Common myeloid progenitor, CD34-positive (primary cell): ENCODE data around the gene KMT2E.

Experiments used
- CTCF ChIA-PET: fragments of 350-600 bp; sonication (Branson Sonifier 250); formaldehyde crosslinking; loops from one replicate; lab custom pipeline; 2021; ENCODE audit warnings: antibody characterized with exemption; lab: Charles Lee
- POLR2A ChIA-PET: fragments of 350-600 bp; sonication (Branson Sonifier 250); formaldehyde crosslinking; loops from one replicate; lab custom pipeline; 2021; ENCODE audit warnings: antibody characterized with exemption; lab: Charles Lee
- DNase-seq, 3 donors: peaks; one replicate each; pipeline versions ENCODE4 v3.0.0 to v3.0.0-alpha.2; 2013
- H3K27ac ChIP-seq, 2 experiments: 1 replicate in 1 of 2; 2 replicates in 1 of 2; pipeline ENCODE4 v1.7.0; 2013; ENCODE audit warnings: inconsistent platforms in 2 of 2, low read length in 2 of 2, mild to moderate bottlenecking in 2 of 2, low read depth in 1 of 2, moderate library complexity in 1 of 2; ENCODE audit not compliant: severe bottlenecking in 2 of 2, insufficient read depth in 1 of 2, poor library complexity in 1 of 2
- H3K27me3 ChIP-seq, 5 experiments: replicated peaks in 2 of 5; 1 replicate in 3 of 5; 2 replicates in 2 of 5; pipeline versions ENCODE4 v1.6.1 to v1.7.0; 2013; ENCODE audit warnings: low read length in 4 of 5, mild to moderate bottlenecking in 2 of 5, moderate library complexity in 2 of 5, inconsistent platforms in 1 of 5; ENCODE audit not compliant: insufficient read depth in 5 of 5, control insufficient read depth in 4 of 5
- H3K36me3 ChIP-seq, 4 experiments: 1 replicate in 2 of 4; 2 replicates in 2 of 4; pipeline versions ENCODE4 v1.6.1 to v1.7.0; 2013; ENCODE audit warnings: low read length in 3 of 4, control low read depth in 1 of 4, mild to moderate bottlenecking in 1 of 4; ENCODE audit not compliant: control insufficient read depth in 4 of 4, insufficient read depth in 4 of 4
- H3K4me1 ChIP-seq, 4 experiments: 1 replicate in 3 of 4; 2 replicates in 1 of 4; pipeline versions ENCODE4 v1.6.1 to v1.7.1; 2013; ENCODE audit warnings: low read length in 3 of 4, mild to moderate bottlenecking in 3 of 4, control low read depth in 1 of 4, inconsistent platforms in 1 of 4, moderate library complexity in 1 of 4; ENCODE audit not compliant: control insufficient read depth in 4 of 4, insufficient read depth in 4 of 4; ENCODE audit errors: control extremely low read depth in 1 of 4
- H3K4me3 ChIP-seq, 7 experiments: 1 replicate in 4 of 7; 2 replicates in 3 of 7; pipeline versions ENCODE4 v1.5.1 to v1.7.0; 2013; ENCODE audit warnings: mild to moderate bottlenecking in 7 of 7, low read length in 6 of 7, moderate library complexity in 6 of 7, inconsistent platforms in 2 of 7, low read depth in 2 of 7, control low read depth in 1 of 7; ENCODE audit not compliant: insufficient read depth in 4 of 7, control insufficient read depth in 1 of 7; ENCODE audit errors: extremely low read depth in 1 of 7
- H3K9me3 ChIP-seq, 5 experiments: 1 replicate in 4 of 5; 2 replicates in 1 of 5; pipeline versions ENCODE4 v1.6.1 to v1.7.1; 2013; ENCODE audit warnings: low read length in 4 of 5, mild to moderate bottlenecking in 2 of 5, inconsistent platforms in 1 of 5, low read depth in 1 of 5, moderate library complexity in 1 of 5; ENCODE audit not compliant: control insufficient read depth in 4 of 5, insufficient read depth in 2 of 5; ENCODE audit errors: control extremely low read depth in 1 of 5
- WGBS: methylation state at CpG from one replicate; pipeline ENCODE4 v1.1.5; 2013; ENCODE audit not compliant: insufficient coverage; 5-methylcytosine and 5-hydroxymethylcytosine counted together

The KMT2E gene

GRCh38 chr7:105133358-105133757, 119.4 kb downstream of the KMT2E start:
- ChIA-PET CTCF (no interaction called here), POLR2A (no interaction called here)
- Histone ChIP-seq H3K27me3 (no peaks in the 10 kb centered on the region), H3K9me3 (no peaks in the 10 kb centered on the region), H3K36me3 (peaks cover 7 to 64% (median 22%) of the 10 kb centered on the region in 4 experiments), H3K4me3 (no peak overlapping the region), H3K27ac (no peak overlapping the region), H3K4me1 (peaks cover 0 to 5% (median 0%) of the 10 kb centered on the region in 4 experiments)
- 100% methylated on average over 4 of the region's 7 CpGs for WGBS
- no peak for DNase-seq

GRCh38 chr7:105133986-105134655, 120.1 kb downstream of the KMT2E start:
- POLR2A ChIA-PET = no interaction called here
- peaks cover 7 to 68% (median 24%) of the 10 kb centered on the region in 4 experiments for H3K36me3 ChIP-seq
- CTCF ChIA-PET = no interaction called here
- H3K9me3 ChIP-seq = no peaks in the 10 kb centered on the region
- no peaks in the 10 kb centered on the region for H3K27me3 ChIP-seq
- DNase-seq = no peak
- H3K4me1 ChIP-seq = peaks cover 0 to 5% (median 0%) of the 10 kb centered on the region in 4 experiments
- WGBS = 97% methylated on average over 9 of the region's 9 CpGs
- H3K4me3 ChIP-seq = no peak overlapping the region
- H3K27ac ChIP-seq = no peak overlapping the region

GRCh38 chr7:105136221-105136620, 122.2 kb downstream of the KMT2E start:
- no peak for DNase-seq
- POLR2A ChIA-PET = no interaction called here
- no peak overlapping the region for H3K4me3 ChIP-seq
- peaks cover 4 to 60% (median 28%) of the 10 kb centered on the region in 4 experiments for H3K36me3 ChIP-seq
- peaks cover 0 to 2% (median 0%) of the 10 kb centered on the region in 4 experiments for H3K4me1 ChIP-seq
- H3K27ac ChIP-seq = no peak overlapping the region
- no peaks in the 10 kb centered on the region for H3K9me3 ChIP-seq
- no peaks in the 10 kb centered on the region for H3K27me3 ChIP-seq
- WGBS = 96% methylated on average over 3 of the region's 3 CpGs
- CTCF ChIA-PET = interaction anchor here (1.7 to 1.8 kb wide), 2 partner anchors 9 to 10 kb away, joined by 9 to 10 read pairs; no protein-coding TSS in a partner anchor

GRCh38 chr7:105137898-105138297, 123.9 kb downstream of the KMT2E start:
- no peak overlapping the region for H3K27ac ChIP-seq
- H3K9me3 ChIP-seq = no peaks in the 10 kb centered on the region
- H3K27me3 ChIP-seq = no peaks in the 10 kb centered on the region
- H3K4me1 ChIP-seq = no peaks in the 10 kb centered on the region
- H3K4me3 ChIP-seq = no peak overlapping the region
- ChIA-PET POLR2A (no interaction called here), CTCF (no interaction called here)
- peaks cover 7 to 58% (median 28%) of the 10 kb centered on the region in 4 experiments for H3K36me3 ChIP-seq
- no peak for DNase-seq
- no CpG with 5 or more reads among the region's 4 CpGs for WGBS

GRCh38 chr7:105139381-105139780, 125.4 kb downstream of the KMT2E start:
- ChIA-PET POLR2A (no interaction called here), CTCF (no interaction called here)
- no peaks in the 10 kb centered on the region for H3K9me3 ChIP-seq
- H3K4me1 ChIP-seq = no peaks in the 10 kb centered on the region
- no peak overlapping the region for H3K27ac ChIP-seq
- no peak overlapping the region for H3K4me3 ChIP-seq
- DNase-seq = no peak
- H3K36me3 ChIP-seq = peaks cover 6 to 58% (median 29%) of the 10 kb centered on the region in 4 experiments
- no peaks in the 10 kb centered on the region for H3K27me3 ChIP-seq

GRCh38 chr7:105141068-105141467, 127.1 kb downstream of the KMT2E start:
- 90% methylated on average over 4 of the region's 6 CpGs for WGBS
- DNase-seq = peak; percentile 25 to 42 (median 34)
- ChIA-PET CTCF (interaction anchor here (0.9 to 1.0 kb wide), 3 partner anchors 13 to 28 kb away, joined by 3 to 6 read pairs (median 3); no protein-coding TSS in a partner anchor), POLR2A (interaction anchor here (0.7 kb wide), 1 partner anchor 38 kb away, joined by 5 read pairs; no protein-coding TSS in a partner anchor)
- H3K36me3 ChIP-seq = peaks cover 6 to 61% (median 31%) of the 10 kb centered on the region in 4 experiments
- no peaks in the 10 kb centered on the region for H3K9me3 ChIP-seq
- no peaks in the 10 kb centered on the region for H3K27me3 ChIP-seq
- no peak overlapping the region for H3K4me3 ChIP-seq
- no peaks in the 10 kb centered on the region for H3K4me1 ChIP-seq
- H3K27ac ChIP-seq = no peak overlapping the region

- no peak overlapping the region for H3K4me3 ChIP-seq
- peaks cover 0 to 9% (median 5%) of the 10 kb centered on the region in 4 experiments for H3K36me3 ChIP-seq
- POLR2A ChIA-PET = no interaction called here
- no peaks in the 10 kb centered on the region for H3K9me3 ChIP-seq
- no peak overlapping the region for H3K27ac ChIP-seq
- WGBS = no CpG with 5 or more reads among the region's 3 CpGs
- no peak for DNase-seq
- peaks cover 0 to 3% (median 1%) of the 10 kb centered on the region in 4 experiments for H3K4me1 ChIP-seq
- CTCF ChIA-PET = no interaction called here
- no peaks in the 10 kb centered on the region for H3K27me3 ChIP-seq
These were observed 135.8 kb downstream of the KMT2E start for GRCh38 chr7:105149827-105150226.
